Hepatocyte (in vitro differentiated cells): ENCODE results near the gene TCF12.

Source experiments
- CTCF ChIP-seq: fragments of 200-600 bp; sonication (generic); IDR thresholded peaks from 2 replicates; pipeline ENCODE4 v1.5.1; 2016; ENCODE audit warnings: antibody characterized with exemption, mild to moderate bottlenecking; ENCODE audit not compliant: poor library complexity
- EZH2 ChIP-seq: fragments of 200-600 bp; sonication (generic); IDR thresholded peaks from 2 replicates; pipeline ENCODE4 v1.6.1; 2016; ENCODE audit warnings: antibody characterized with exemption, mild to moderate bottlenecking, borderline replicate concordance
- EZH2phosphoT487 ChIP-seq: fragments of 200-600 bp; sonication (generic); IDR thresholded peaks from one replicate; pipeline ENCODE4 v1.6.1; 2018; ENCODE audit warnings: antibody characterized with exemption, mild to moderate bottlenecking, low read depth, moderate library complexity; ENCODE audit not compliant: unreplicated experiment, severe bottlenecking

- no peak for TF ChIP-seq CTCF
- no peak for TF ChIP-seq EZH2phosphoT487
- TF ChIP-seq EZH2, result no peak
Measured at GRCh38 chr15:56959318-56959648, 40.8 kb downstream of the TCF12 start.
